ENCODE results near the gene BEST2.

Gene BEST2

GRCh38 chr19:12779162-12779993, 27.8 kb downstream of the BEST2 start:
- Histone ChIP-seq H3K27ac (peak overlapping the region; percentile 95), H3K27me3 (no peaks in the 10 kb centered on the region), H3K4me3 (ENCODE audit: low read depth in 1 of 2, low read length in 1 of 2) (peak overlapping the region; percentile 69 to 98), H3K36me3 (no peaks in the 10 kb centered on the region), H3K9me3 (no peaks in the 10 kb centered on the region), H3K4me1 (ENCODE audit: control insufficient read depth in 1 of 2, insufficient read depth in 1 of 2, low read depth in 1 of 2, low read length in 1 of 2) (peaks cover 82 to 83% of the 10 kb centered on the region in 2 experiments)
- TF ChIP-seq, protein P1, sequence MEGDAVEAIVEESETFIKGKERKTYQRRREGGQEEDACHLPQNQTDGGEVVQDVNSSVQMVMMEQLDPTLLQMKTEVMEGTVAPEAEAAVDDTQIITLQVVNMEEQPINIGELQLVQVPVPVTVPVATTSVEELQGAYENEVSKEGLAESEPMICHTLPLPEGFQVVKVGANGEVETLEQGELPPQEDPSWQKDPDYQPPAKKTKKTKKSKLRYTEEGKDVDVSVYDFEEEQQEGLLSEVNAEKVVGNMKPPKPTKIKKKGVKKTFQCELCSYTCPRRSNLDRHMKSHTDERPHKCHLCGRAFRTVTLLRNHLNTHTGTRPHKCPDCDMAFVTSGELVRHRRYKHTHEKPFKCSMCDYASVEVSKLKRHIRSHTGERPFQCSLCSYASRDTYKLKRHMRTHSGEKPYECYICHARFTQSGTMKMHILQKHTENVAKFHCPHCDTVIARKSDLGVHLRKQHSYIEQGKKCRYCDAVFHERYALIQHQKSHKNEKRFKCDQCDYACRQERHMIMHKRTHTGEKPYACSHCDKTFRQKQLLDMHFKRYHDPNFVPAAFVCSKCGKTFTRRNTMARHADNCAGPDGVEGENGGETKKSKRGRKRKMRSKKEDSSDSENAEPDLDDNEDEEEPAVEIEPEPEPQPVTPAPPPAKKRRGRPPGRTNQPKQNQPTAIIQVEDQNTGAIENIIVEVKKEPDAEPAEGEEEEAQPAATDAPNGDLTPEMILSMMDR (IDR thresholded peaks at IDR 0.05), result no peak

DNA sequence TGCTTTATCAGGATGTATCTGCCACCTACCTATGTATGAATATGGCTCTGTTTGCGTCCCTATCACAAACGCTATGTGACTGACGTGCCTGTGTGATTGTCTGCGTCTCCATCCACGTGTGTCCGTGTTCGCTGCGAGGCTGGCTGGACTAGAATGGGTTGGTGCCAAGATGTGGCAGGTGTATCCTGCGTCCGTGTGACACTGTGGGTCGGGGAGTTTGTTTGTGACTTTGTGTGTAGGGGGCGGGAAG, 30.5 kb downstream of the BEST2 start:
- peaks cover 90 to 91% of the 10 kb centered on the region in 2 experiments for H3K4me1 ChIP-seq (ENCODE audit: control insufficient read depth in 1 of 2, insufficient read depth in 1 of 2, low read depth in 1 of 2, low read length in 1 of 2)

GRCh38 chr19:12782424-12783290, 31.1 kb downstream of the BEST2 start:
- Histone ChIP-seq H3K36me3 (no peaks in the 10 kb centered on the region), H3K9me3 (no peaks in the 10 kb centered on the region), H3K27me3 (no peaks in the 10 kb centered on the region), H3K4me3 (ENCODE audit: low read depth in 1 of 2, low read length in 1 of 2) (peak overlapping the region; percentile 63 to 64), H3K4me1 (ENCODE audit: control insufficient read depth in 1 of 2, insufficient read depth in 1 of 2, low read depth in 1 of 2, low read length in 1 of 2) (peaks cover 90 to 91% of the 10 kb centered on the region in 2 experiments), H3K27ac (peak overlapping the region; percentile 100)
- TF ChIP-seq, protein P1 (IDR thresholded peaks at IDR 0.05), result peak; percentile 51

More for the DNA sequence above, 30.5 kb downstream of the BEST2 start:
- Histone ChIP-seq H3K27me3 (no peaks in the 10 kb centered on the region), H3K9me3 (no peaks in the 10 kb centered on the region), H3K27ac (peak overlapping the region; percentile 100), H3K36me3 (no peaks in the 10 kb centered on the region), H3K4me3 (ENCODE audit: low read depth in 1 of 2, low read length in 1 of 2) (peak overlapping the region; percentile 63 to 64)
- TF ChIP-seq, protein P1 (IDR thresholded peaks at IDR 0.05), result no peak

DNA sequence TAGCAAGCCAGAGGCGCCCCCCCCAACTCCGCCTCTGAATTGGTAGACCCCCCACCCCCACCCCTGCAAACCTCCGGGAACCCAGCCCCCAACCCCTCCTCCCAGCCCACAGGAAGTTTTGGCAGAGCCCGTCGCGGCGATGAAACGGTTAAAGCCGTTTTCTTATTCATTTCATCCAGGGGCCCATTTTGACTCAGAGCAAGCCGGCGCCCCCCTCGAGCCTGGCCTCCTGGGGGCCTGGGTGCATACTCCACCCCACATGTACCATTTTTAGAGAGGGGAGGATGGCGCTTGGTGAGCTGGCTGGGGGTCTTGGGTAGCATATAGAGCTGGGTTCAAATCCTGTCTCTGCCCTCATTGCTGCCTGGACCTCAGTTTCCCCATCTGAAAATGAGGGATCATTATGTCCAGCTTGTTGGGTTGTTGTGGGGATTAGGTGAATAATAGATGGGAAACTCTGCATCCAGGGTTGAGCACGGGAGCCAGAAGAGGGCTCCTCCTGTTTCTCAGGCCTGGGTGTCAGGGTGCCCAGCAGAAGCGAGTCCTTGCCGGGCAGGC, 31.8 kb downstream of the BEST2 start:
- peak overlapping the region; percentile 100 for H3K27ac ChIP-seq
- H3K4me3 ChIP-seq (ENCODE audit: low read depth in 1 of 2, low read length in 1 of 2), result peak overlapping the region; percentile 63 to 64
- TF ChIP-seq, protein P1 (IDR thresholded peaks at IDR 0.05), result no peak
- no peaks in the 10 kb centered on the region for H3K9me3 ChIP-seq
- H3K36me3 ChIP-seq, result no peaks in the 10 kb centered on the region
- H3K27me3 ChIP-seq, result no peaks in the 10 kb centered on the region
- H3K4me1 ChIP-seq (ENCODE audit: control insufficient read depth in 1 of 2, insufficient read depth in 1 of 2, low read depth in 1 of 2, low read length in 1 of 2), result peaks cover 91 to 92% of the 10 kb centered on the region in 2 experiments

DNA sequence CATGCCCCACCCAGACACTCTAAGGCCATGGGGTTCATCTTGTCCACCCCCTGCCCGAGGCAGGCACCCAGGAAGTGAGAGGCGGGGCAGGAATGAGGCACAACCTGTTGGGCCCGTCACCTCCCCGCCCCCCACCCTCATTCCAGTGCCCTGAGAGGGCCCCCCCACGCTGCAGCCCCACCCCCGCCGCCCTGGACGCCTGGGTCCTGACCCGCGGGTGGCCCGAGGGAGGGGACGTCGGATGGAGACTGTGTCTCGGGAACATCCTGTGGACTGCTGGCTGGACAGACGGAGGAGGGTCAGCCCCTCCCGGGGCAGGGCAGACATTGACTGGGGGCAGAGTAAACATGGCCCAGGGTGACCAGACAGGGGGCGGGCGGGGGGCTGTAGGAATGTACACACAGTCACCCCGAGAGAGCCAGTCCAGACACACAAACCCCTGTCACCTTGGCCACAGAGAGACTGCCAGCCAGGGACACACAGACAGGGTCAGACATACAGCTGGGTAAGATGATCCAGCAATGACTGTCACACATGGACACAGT, 32.3 kb downstream of the BEST2 start:
- no peaks in the 10 kb centered on the region for H3K36me3 ChIP-seq
- peaks cover 90 to 92% of the 10 kb centered on the region in 2 experiments for H3K4me1 ChIP-seq (ENCODE audit: control insufficient read depth in 1 of 2, insufficient read depth in 1 of 2, low read depth in 1 of 2, low read length in 1 of 2)
- TF ChIP-seq, protein P1 (IDR thresholded peaks at IDR 0.05), result no peak
- H3K27ac ChIP-seq, result peak overlapping the region; percentile 100
- H3K27me3 ChIP-seq, result no peaks in the 10 kb centered on the region
- peak overlapping the region; percentile 49 to 64 for H3K4me3 ChIP-seq (ENCODE audit: low read depth in 1 of 2, low read length in 1 of 2)
- no peaks in the 10 kb centered on the region for H3K9me3 ChIP-seq
